Measurements from ENCODE around the gene SMAP2. TPM values are rescaled to one million over a fixed set of nuclear protein-coding genes. Genes with fewer than 3 reads are reported as not detected.
A peak's percentile ranks its signal among the peaks of the same experiment; 100 is the strongest.

SMAP2 gene
- total and polyA plus RNA-seq, 10 of the 15 experiments (the other 5 are each of a cell fraction or from before 2014, with no cell fraction given): 33.4 to 177 (median 105) TPM

DNA sequence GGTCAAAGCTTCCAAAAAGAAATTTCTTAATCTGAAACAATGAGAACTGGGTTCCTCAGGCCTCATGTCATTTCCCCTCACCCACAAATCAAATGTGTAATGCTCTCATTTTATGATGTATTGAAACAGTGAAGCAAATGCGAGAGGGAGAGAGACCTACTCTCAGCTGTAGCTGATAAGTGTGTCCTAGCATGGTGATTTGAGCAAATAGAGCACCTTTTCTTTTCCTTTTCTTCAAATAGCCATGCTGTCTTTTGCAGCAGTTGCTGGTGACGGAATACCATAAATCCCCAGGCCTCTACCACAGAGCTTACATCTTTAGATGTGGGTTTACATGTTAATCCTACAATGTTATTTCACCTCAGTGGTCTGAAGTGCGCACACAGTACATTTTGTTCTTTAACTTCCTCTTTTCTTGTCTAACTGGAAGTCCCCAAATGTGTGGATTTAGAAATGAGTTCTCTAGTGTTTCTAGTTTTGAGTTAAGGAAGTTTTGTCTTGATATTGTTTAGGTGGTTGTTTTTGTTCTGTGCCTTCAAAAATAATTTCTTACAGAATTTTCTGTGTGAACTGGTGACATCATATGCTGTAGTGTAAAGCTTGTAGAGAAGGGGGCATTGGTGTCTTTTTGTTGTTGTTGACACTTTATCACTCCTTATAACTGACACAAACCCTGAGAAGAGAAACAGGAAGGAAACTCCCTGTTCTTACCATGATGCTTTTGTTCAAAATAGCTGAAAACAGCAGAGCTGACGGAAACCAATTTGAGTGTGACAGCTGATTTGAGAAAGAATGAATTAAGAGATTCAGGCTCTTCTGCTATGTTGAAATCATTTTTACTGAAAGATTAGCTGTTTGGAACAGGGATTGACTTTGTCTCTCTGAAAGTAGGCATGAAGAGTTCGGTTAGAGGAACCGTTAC lies 12.2 kb downstream of the SMAP2 start (continued):
- TF ChIP-seq EGR1 (IDR thresholded peaks at IDR 0.05; ENCODE audit: borderline replicate concordance in 1 of 2, low read depth in 2 of 2, low read length in 2 of 2) (no peak), STAT1 (conservative IDR thresholded peaks at IDR 0.05) (no peak), SIX5 (IDR thresholded peaks at IDR 0.05; ENCODE audit: low read depth, low read length, severe bottlenecking) (no peak), CHD2 (IDR thresholded peaks at IDR 0.05; ENCODE audit: borderline replicate concordance, low read depth, low read length) (peak; percentile 91), IKZF1 (conservative IDR thresholded peaks at IDR 0.05) (peak; percentile 75), FOS (IDR thresholded peaks at IDR 0.05; ENCODE audit: borderline replicate concordance, extremely low read depth, insufficient read length) (no peak), POU2F2 (IDR thresholded peaks at IDR 0.05; ENCODE audit: borderline replicate concordance, low read depth, low read length) (peak; percentile 76; the same call in 2 of the 3 replicates), CBFB (IDR thresholded peaks at IDR 0.05; ENCODE audit: low read depth) (peak; percentile 95), RAD51 (IDR thresholded peaks at IDR 0.05) (peak; percentile 41), STAT3 (IDR thresholded peaks at IDR 0.05; ENCODE audit: low read depth, low read length) (no peak; the same call in none of the 2 replicates), FOXM1 (IDR thresholded peaks at IDR 0.05; ENCODE audit: low read depth, low read length) (peak; percentile 99), NFIC (IDR thresholded peaks at IDR 0.05; ENCODE audit: low read depth, low read length) (peak; percentile 100), RUNX3 (IDR thresholded peaks at IDR 0.05; ENCODE audit: low read length) (peak; percentile 98)
- TF ChIP-seq, protein P1, sequence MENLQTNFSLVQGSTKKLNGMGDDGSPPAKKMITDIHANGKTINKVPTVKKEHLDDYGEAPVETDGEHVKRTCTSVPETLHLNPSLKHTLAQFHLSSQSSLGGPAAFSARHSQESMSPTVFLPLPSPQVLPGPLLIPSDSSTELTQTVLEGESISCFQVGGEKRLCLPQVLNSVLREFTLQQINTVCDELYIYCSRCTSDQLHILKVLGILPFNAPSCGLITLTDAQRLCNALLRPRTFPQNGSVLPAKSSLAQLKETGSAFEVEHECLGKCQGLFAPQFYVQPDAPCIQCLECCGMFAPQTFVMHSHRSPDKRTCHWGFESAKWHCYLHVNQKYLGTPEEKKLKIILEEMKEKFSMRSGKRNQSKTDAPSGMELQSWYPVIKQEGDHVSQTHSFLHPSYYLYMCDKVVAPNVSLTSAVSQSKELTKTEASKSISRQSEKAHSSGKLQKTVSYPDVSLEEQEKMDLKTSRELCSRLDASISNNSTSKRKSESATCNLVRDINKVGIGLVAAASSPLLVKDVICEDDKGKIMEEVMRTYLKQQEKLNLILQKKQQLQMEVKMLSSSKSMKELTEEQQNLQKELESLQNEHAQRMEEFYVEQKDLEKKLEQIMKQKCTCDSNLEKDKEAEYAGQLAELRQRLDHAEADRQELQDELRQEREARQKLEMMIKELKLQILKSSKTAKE (IDR thresholded peaks at IDR 0.05; ENCODE audit: low read depth, poor library complexity, severe bottlenecking): peak; percentile 94
- TF ChIP-seq, protein P2, sequence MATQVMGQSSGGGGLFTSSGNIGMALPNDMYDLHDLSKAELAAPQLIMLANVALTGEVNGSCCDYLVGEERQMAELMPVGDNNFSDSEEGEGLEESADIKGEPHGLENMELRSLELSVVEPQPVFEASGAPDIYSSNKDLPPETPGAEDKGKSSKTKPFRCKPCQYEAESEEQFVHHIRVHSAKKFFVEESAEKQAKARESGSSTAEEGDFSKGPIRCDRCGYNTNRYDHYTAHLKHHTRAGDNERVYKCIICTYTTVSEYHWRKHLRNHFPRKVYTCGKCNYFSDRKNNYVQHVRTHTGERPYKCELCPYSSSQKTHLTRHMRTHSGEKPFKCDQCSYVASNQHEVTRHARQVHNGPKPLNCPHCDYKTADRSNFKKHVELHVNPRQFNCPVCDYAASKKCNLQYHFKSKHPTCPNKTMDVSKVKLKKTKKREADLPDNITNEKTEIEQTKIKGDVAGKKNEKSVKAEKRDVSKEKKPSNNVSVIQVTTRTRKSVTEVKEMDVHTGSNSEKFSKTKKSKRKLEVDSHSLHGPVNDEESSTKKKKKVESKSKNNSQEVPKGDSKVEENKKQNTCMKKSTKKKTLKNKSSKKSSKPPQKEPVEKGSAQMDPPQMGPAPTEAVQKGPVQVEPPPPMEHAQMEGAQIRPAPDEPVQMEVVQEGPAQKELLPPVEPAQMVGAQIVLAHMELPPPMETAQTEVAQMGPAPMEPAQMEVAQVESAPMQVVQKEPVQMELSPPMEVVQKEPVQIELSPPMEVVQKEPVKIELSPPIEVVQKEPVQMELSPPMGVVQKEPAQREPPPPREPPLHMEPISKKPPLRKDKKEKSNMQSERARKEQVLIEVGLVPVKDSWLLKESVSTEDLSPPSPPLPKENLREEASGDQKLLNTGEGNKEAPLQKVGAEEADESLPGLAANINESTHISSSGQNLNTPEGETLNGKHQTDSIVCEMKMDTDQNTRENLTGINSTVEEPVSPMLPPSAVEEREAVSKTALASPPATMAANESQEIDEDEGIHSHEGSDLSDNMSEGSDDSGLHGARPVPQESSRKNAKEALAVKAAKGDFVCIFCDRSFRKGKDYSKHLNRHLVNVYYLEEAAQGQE (IDR thresholded peaks at IDR 0.05; ENCODE audit: low read depth, low read length): 0 out of 2 replicates have a peak, but pooled peaks have one; percentile 7
- TF ChIP-seq, protein P3, sequence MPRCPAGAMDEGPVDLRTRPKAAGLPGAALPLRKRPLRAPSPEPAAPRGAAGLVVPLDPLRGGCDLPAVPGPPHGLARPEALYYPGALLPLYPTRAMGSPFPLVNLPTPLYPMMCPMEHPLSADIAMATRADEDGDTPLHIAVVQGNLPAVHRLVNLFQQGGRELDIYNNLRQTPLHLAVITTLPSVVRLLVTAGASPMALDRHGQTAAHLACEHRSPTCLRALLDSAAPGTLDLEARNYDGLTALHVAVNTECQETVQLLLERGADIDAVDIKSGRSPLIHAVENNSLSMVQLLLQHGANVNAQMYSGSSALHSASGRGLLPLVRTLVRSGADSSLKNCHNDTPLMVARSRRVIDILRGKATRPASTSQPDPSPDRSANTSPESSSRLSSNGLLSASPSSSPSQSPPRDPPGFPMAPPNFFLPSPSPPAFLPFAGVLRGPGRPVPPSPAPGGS (IDR thresholded peaks at IDR 0.05; ENCODE audit: borderline replicate concordance, insufficient read depth, low read depth, low read length, poor library complexity, severe bottlenecking): peak; percentile 54
- TF ChIP-seq, protein P4, sequence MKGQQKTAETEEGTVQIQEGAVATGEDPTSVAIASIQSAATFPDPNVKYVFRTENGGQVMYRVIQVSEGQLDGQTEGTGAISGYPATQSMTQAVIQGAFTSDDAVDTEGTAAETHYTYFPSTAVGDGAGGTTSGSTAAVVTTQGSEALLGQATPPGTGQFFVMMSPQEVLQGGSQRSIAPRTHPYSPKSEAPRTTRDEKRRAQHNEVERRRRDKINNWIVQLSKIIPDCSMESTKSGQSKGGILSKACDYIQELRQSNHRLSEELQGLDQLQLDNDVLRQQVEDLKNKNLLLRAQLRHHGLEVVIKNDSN (IDR thresholded peaks at IDR 0.05; ENCODE audit: borderline replicate concordance, extremely low read length, insufficient read depth, low read depth, low read length): no peak

All from GM12878 (cell line).